ENCODE results near the gene YES1. TPM values are rescaled to one million over a fixed set of nuclear protein-coding genes. Genes with fewer than 3 reads are reported as not detected.

YES1 gene
- total and polyA plus RNA-seq, 2 of the 13 experiments (the other 11 are each of a cell fraction or from before 2014, with no cell fraction given) = 17.2 to 70.8 TPM

DNA sequence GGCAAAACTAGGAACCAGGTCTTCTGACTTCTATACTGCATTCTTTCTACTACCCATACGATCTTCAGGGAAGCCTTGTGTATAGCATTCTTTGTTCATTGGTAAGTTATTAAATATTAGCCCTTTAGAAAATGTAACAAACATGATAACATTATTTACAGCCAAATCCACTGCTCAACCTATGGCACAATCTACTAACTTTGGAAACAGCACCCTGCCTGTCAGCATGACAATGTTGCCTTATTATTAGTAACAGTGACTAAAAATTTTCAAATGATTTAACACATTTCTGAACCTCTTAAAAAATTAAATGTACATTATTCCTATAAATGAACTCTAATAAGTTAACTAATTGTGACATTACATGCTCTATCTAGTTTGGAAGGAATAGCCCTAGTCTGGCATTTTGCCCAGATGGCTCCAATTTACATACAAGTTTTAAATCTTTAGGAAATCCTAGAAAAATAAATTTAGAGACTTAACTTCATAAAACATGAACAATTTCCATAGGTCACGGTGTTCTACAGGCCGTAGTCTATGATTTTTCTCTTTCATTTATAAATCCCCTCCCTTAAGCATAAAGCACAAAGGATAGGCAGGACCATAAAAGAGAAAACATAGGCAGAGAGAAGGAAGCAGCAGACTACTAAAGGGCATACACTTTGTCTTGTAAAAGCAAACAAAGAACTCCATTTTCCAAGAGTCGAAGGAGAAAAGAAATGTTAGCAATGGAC lies 33.7 kb downstream of the YES1 start:
- in situ Hi-C loops (cut with HindIII; ENCODE audit: extremely low pct_ligation_motif_present, low pct_unique_long_range_greater_than_20kb) (no loop called here), intact Hi-C loops (cut with micrococcal nuclease; ENCODE audit: unreplicated experiment) (no loop called here)
- TF ChIP-seq SOX5 (CRISPR knock-in tag; IDR thresholded peaks at IDR 0.05; ENCODE audit: borderline replicate concordance) = 0 out of 2 replicates have a peak, but pooled peaks have one; percentile 10
- TF ChIP-seq RBM22 (optimal IDR thresholded peaks at IDR 0.05; ENCODE audit: low read length) = no peak
- H3K9me3 ChIP-seq (ENCODE audit: low read length) = no peaks in the 10 kb centered on the region
- peak overlapping the region; percentile 14; the same call in 1 of the 2 replicates for H3K4me2 ChIP-seq (ENCODE audit: low read depth, low read length)
- H4K20me1 ChIP-seq (ENCODE audit: insufficient read depth, low read length) = peaks cover 12% of the 10 kb centered on the region
- peak overlapping the region; percentile 39 for H3K27ac ChIP-seq (ENCODE audit: extremely low read length, insufficient read depth, low read length)
- 62% methylated on average over 4 of the region's 4 CpGs for WGBS (ENCODE audit: low lambda C conversion rate)
- no peak overlapping the region for H3K9ac ChIP-seq (ENCODE audit: insufficient read depth, low read depth, low read length)
- 0 out of 5 replicates have a peak, but pooled peaks cover 1 to 6% of the 10 kb centered on the region in 2 experiments for H3K36me3 ChIP-seq (replicated peaks in 1 of 2; ENCODE audit: control insufficient read depth in 1 of 2, insufficient read depth in 2 of 2, low read length in 2 of 2)
- H3K27me3 ChIP-seq (ENCODE audit: control insufficient read depth in 1 of 2, insufficient read depth in 2 of 2, low read length in 2 of 2) = no peaks in the 10 kb centered on the region
- peaks cover 81% of the 10 kb centered on the region for H3K79me2 ChIP-seq (ENCODE audit: insufficient read depth, low read length)
- peak; percentile 22 for DNase-seq (ENCODE audit: low spot score)
- FAIRE-seq = peak; percentile 44
- peaks cover 82% of the 10 kb centered on the region for H3K4me1 ChIP-seq (ENCODE audit: insufficient read depth, low read length)
- H3K4me3 ChIP-seq (replicated peaks in 1 of 3; ENCODE audit: insufficient read depth in 1 of 3, low read depth in 2 of 3, low read length in 3 of 3) = no peak overlapping the region
- POLR2A ChIA-PET = interaction anchor here (0.7 kb wide), 1 partner anchor 510 kb away, joined by 3 read pairs; the partner anchor contains the start of gene THOC1
- BruUV-seq (replicated peaks) = no TSS peak
- H2AFZ ChIP-seq (ENCODE audit: low read length) = no peak overlapping the region
- ATAC-seq = peak; percentile 49
- CTCF ChIA-PET (ENCODE audit: low intra/inter-chr PET ratio, low total read pairs) = no interaction called here

DNA sequence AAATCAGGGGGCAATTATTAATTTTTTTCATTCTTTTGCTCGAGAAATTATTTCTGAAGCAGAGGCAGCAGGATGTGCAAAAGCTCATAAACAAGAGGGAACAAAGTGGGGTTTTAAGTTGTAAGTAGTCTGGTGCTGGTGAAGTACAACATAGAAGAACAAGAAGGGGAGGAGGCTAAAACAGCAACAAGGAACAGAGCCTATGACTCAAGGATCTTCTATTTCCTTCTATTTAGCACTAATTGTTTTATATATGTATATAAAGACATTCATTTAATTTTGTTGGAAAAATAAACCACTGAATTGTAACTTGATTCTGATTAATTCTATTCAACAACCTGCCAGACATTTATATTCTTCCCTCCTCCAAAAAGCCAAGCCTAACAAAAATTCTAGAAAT lies 35.0 kb downstream of the YES1 start:
- no peak overlapping the region for H3K4me3 ChIP-seq (replicated peaks in 1 of 3; ENCODE audit: insufficient read depth in 1 of 3, low read depth in 2 of 3, low read length in 3 of 3)
- peaks cover 80% of the 10 kb centered on the region for H3K79me2 ChIP-seq (ENCODE audit: insufficient read depth, low read length)
- no peak overlapping the region for H3K9ac ChIP-seq (ENCODE audit: insufficient read depth, low read depth, low read length)
- no peaks in the 10 kb centered on the region for H3K27me3 ChIP-seq (ENCODE audit: control insufficient read depth in 1 of 2, insufficient read depth in 2 of 2, low read length in 2 of 2)
- no peak overlapping the region for H2AFZ ChIP-seq (ENCODE audit: low read length)
- no peak overlapping the region for H3K4me2 ChIP-seq (ENCODE audit: low read depth, low read length)
- ATAC-seq (no peak), FAIRE-seq (no peak), DNase-seq (ENCODE audit: low spot score) (no peak)
- H3K4me1 ChIP-seq (ENCODE audit: insufficient read depth, low read length) = peaks cover 92% of the 10 kb centered on the region
- intact Hi-C loops (cut with micrococcal nuclease; ENCODE audit: unreplicated experiment) (no loop called here), in situ Hi-C loops (cut with HindIII; ENCODE audit: extremely low pct_ligation_motif_present, low pct_unique_long_range_greater_than_20kb) (no loop called here)
- no TSS peak for BruUV-seq (replicated peaks)
- CTCF ChIA-PET (ENCODE audit: low intra/inter-chr PET ratio, low total read pairs) = no interaction called here
- POLR2A ChIA-PET = no interaction called here
- H3K36me3 ChIP-seq (replicated peaks in 1 of 2; ENCODE audit: control insufficient read depth in 1 of 2, insufficient read depth in 2 of 2, low read length in 2 of 2) = 0 out of 5 replicates have a peak, but pooled peaks cover 1 to 6% of the 10 kb centered on the region in 2 experiments
- H3K27ac ChIP-seq (ENCODE audit: extremely low read length, insufficient read depth, low read length) = no peak overlapping the region
- H3K9me3 ChIP-seq (ENCODE audit: low read length) = no peaks in the 10 kb centered on the region
- H4K20me1 ChIP-seq (ENCODE audit: insufficient read depth, low read length) = peaks cover 12% of the 10 kb centered on the region
- WGBS (ENCODE audit: low lambda C conversion rate) = 96% methylated on average over 1 of the region's 1 CpG
- TF ChIP-seq, protein P1, sequence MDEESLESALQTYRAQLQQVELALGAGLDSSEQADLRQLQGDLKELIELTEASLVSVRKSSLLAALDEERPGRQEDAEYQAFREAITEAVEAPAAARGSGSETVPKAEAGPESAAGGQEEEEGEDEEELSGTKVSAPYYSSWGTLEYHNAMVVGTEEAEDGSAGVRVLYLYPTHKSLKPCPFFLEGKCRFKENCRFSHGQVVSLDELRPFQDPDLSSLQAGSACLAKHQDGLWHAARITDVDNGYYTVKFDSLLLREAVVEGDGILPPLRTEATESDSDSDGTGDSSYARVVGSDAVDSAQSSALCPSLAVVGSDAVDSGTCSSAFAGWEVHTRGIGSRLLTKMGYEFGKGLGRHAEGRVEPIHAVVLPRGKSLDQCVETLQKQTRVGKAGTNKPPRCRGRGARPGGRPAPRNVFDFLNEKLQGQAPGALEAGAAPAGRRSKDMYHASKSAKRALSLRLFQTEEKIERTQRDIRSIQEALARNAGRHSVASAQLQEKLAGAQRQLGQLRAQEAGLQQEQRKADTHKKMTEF (CRISPR knock-in tag; IDR thresholded peaks at IDR 0.05) = no peak
- TF ChIP-seq GABPB1 (CRISPR knock-in tag; IDR thresholded peaks at IDR 0.05) (no peak), SNAPC2 (CRISPR knock-in tag; IDR thresholded peaks at IDR 0.05) (no peak), RFX5 (IDR thresholded peaks at IDR 0.05; ENCODE audit: low read depth, low read length) (no peak), ZNF30 (CRISPR knock-in tag; IDR thresholded peaks at IDR 0.05) (no peak), ZSCAN31 (CRISPR knock-in tag; IDR thresholded peaks at IDR 0.05; ENCODE audit: low read depth) (no peak), ZNF367 (CRISPR knock-in tag; IDR thresholded peaks at IDR 0.05; ENCODE audit: borderline replicate concordance) (no peak), HOXA3 (CRISPR knock-in tag; IDR thresholded peaks at IDR 0.05) (no peak), ZSCAN21 (CRISPR knock-in tag; IDR thresholded peaks at IDR 0.05; ENCODE audit: borderline replicate concordance) (no peak), ISX (CRISPR knock-in tag; conservative IDR thresholded peaks at IDR 0.05) (no peak), RFXAP (CRISPR knock-in tag; IDR thresholded peaks at IDR 0.05; ENCODE audit: borderline replicate concordance) (no peak)
- TF ChIP-seq, protein P2, sequence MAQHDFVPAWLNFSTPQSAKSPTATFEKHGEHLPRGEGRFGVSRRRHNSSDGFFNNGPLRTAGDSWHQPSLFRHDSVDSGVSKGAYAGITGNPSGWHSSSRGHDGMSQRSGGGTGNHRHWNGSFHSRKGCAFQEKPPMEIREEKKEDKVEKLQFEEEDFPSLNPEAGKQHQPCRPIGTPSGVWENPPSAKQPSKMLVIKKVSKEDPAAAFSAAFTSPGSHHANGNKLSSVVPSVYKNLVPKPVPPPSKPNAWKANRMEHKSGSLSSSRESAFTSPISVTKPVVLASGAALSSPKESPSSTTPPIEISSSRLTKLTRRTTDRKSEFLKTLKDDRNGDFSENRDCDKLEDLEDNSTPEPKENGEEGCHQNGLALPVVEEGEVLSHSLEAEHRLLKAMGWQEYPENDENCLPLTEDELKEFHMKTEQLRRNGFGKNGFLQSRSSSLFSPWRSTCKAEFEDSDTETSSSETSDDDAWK (CRISPR knock-in tag; IDR thresholded peaks at IDR 0.05) = no peak

Data from HepG2 (cell line).